ENCODE data around the gene MICAL2.

DNA sequence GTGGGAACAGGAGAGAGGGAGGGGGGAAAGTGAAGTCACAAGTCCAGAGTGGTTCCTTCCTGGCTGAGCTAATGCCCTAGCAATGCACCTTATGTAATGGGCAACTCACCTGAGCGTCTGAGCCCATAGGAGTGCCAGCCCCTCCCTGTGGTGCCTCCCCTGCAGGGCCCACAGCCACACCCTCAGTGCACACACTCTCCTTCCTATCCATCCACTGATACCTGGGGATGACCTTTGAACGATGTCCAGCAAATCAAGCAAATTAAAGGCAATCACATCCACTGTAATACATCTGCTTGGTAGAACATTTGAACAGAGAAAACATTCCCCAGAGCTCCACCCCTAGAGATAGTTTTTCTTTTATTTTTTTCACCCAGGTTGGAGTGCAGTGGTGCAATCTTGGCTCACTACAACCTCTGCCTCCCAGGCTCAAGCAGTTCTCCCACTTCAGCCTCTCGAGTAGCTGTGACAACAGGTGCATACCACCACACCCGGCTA is 19.6 kb upstream of the MICAL2 start:
- TF ChIP-seq, protein P1, sequence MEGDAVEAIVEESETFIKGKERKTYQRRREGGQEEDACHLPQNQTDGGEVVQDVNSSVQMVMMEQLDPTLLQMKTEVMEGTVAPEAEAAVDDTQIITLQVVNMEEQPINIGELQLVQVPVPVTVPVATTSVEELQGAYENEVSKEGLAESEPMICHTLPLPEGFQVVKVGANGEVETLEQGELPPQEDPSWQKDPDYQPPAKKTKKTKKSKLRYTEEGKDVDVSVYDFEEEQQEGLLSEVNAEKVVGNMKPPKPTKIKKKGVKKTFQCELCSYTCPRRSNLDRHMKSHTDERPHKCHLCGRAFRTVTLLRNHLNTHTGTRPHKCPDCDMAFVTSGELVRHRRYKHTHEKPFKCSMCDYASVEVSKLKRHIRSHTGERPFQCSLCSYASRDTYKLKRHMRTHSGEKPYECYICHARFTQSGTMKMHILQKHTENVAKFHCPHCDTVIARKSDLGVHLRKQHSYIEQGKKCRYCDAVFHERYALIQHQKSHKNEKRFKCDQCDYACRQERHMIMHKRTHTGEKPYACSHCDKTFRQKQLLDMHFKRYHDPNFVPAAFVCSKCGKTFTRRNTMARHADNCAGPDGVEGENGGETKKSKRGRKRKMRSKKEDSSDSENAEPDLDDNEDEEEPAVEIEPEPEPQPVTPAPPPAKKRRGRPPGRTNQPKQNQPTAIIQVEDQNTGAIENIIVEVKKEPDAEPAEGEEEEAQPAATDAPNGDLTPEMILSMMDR (IDR thresholded peaks at IDR 0.05), result no peak
- TF ChIP-seq EZH2 (IDR thresholded peaks at IDR 0.05; ENCODE audit: borderline replicate concordance, insufficient read depth, low read depth, low read length, poor library complexity, severe bottlenecking), result no peak

Measured in B cell (primary cell).